ENCODE measurements around the gene EYS.

DNA sequence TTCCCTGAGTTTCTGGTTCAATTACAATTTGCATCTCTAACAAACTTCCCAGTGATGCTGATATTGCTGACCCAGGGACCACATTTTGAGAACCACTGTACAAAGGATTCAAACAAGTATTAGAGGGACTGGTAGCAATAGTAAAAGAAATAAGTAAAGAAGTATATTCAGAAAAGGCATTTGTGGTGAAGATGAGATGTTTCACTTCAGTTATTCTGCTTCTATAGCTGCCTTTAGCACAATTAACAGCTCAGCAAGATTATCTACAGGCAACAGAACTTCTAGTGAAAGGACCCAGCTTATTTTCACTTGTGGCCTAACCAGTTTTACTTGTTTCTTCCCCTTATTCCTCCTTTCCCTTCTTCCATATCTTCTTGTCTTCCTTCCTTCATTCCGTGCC, 1922.0 kb downstream of the EYS start:
- TF ChIP-seq ZFP30 (CRISPR knock-in tag; IDR thresholded peaks at IDR 0.05), result no peak
- TF ChIP-seq, protein P1, sequence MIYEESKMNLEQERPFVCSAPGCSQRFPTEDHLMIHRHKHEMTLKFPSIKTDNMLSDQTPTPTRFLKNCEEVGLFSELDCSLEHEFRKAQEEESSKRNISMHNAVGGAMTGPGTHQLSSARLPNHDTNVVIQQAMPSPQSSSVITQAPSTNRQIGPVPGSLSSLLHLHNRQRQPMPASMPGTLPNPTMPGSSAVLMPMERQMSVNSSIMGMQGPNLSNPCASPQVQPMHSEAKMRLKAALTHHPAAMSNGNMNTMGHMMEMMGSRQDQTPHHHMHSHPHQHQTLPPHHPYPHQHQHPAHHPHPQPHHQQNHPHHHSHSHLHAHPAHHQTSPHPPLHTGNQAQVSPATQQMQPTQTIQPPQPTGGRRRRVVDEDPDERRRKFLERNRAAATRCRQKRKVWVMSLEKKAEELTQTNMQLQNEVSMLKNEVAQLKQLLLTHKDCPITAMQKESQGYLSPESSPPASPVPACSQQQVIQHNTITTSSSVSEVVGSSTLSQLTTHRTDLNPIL (CRISPR knock-in tag; IDR thresholded peaks at IDR 0.05; ENCODE audit: low read depth), result no peak
- TF ChIP-seq RARB (CRISPR knock-in tag; IDR thresholded peaks at IDR 0.05), result no peak
- TF ChIP-seq SNAI2 (CRISPR knock-in tag; IDR thresholded peaks at IDR 0.05), result no peak
- TF ChIP-seq ZNF8 (CRISPR knock-in tag; IDR thresholded peaks at IDR 0.05), result no peak
- no peak for TF ChIP-seq ISL1 (CRISPR knock-in tag; IDR thresholded peaks at IDR 0.05)
- no peak for TF ChIP-seq ZC3H10 (CRISPR knock-in tag; IDR thresholded peaks at IDR 0.05)
- TF ChIP-seq, protein P2, sequence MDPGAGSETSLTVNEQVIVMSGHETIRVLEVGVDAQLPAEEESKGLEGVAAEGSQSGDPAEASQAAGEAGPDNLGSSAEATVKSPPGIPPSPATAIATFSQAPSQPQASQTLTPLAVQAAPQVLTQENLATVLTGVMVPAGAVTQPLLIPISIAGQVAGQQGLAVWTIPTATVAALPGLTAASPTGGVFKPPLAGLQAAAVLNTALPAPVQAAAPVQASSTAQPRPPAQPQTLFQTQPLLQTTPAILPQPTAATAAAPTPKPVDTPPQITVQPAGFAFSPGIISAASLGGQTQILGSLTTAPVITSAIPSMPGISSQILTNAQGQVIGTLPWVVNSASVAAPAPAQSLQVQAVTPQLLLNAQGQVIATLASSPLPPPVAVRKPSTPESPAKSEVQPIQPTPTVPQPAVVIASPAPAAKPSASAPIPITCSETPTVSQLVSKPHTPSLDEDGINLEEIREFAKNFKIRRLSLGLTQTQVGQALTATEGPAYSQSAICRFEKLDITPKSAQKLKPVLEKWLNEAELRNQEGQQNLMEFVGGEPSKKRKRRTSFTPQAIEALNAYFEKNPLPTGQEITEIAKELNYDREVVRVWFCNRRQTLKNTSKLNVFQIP (CRISPR knock-in tag; IDR thresholded peaks at IDR 0.05; ENCODE audit: borderline replicate concordance, low read depth), result no peak
- TF ChIP-seq ESRRG (CRISPR knock-in tag; IDR thresholded peaks at IDR 0.05), result no peak
- TF ChIP-seq, protein P3, sequence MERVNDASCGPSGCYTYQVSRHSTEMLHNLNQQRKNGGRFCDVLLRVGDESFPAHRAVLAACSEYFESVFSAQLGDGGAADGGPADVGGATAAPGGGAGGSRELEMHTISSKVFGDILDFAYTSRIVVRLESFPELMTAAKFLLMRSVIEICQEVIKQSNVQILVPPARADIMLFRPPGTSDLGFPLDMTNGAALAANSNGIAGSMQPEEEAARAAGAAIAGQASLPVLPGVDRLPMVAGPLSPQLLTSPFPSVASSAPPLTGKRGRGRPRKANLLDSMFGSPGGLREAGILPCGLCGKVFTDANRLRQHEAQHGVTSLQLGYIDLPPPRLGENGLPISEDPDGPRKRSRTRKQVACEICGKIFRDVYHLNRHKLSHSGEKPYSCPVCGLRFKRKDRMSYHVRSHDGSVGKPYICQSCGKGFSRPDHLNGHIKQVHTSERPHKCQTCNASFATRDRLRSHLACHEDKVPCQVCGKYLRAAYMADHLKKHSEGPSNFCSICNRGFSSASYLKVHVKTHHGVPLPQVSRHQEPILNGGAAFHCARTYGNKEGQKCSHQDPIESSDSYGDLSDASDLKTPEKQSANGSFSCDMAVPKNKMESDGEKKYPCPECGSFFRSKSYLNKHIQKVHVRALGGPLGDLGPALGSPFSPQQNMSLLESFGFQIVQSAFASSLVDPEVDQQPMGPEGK (CRISPR knock-in tag; IDR thresholded peaks at IDR 0.05; ENCODE audit: borderline replicate concordance), result no peak

Data from SK-N-SH treated with all-trans-retinoic acid at 6 μM for 48 hours (cell line).